Keratinocyte (primary cell): Measurements from ENCODE around the gene SHISA7.

ENCODE experiments used
- EZH2 ChIP-seq: IDR thresholded peaks from one replicate; pipeline ENCODE4 v1.6.1; 2012; ENCODE audit warnings: inconsistent platforms, mild to moderate bottlenecking, low read length, moderate library complexity
- TF ChIP-seq, protein P1 (sequence below), 3 experiments: IDR thresholded peaks in 1 of 3; conservative IDR thresholded peaks in 1 of 3; optimal IDR thresholded peaks in 1 of 3; 2 replicates in 2 of 3; 3 replicates in 1 of 3; pipeline versions ENCODE3 to v1.5.1; 2011; ENCODE audit warnings: low read length in 3 of 3, mild to moderate bottlenecking in 3 of 3, moderate library complexity in 2 of 3, control low read depth in 1 of 3, inconsistent platforms in 1 of 3; ENCODE audit not compliant: insufficient read depth in 2 of 3; ENCODE audit errors: extremely low read depth in 1 of 3

DNA sequence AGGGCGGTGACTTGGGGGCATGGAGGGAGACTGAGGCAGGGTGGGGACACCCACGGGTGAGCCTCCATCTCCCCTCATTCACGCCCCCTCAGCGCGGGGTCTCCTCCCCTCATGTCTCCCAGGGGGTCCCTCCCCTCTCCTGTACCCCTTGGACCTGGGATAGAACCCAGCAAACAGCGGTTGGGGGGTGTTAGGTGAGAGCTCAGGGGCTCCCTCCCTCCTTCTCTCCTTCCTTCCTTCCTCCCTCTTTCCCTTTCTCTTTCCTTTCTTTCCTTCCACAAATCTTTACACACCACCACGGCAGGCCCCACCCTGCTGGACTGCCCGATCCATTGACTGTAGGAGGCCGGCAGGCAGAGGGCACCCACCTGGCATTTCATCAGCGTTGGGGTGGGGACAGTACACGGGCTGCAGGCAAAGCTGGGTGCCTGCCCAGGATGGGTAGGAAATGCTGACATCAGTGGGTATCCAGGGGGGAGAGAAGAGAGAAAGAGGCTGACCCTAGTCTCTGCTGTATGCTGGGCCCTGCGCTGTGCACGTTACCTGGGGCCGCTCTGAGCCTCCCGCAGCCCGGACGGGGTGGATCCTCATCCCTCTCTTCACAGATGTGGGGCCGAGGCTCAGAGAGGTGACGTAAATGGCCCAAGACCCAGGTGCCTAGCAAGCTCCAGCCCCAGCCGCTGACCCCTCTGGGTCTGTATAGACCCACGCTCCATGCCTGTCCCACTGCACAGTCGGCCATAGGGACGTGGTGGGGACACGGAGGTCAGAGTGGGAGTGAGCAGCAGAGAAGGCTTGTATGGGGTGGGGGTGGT lies 48.7 kb upstream of the SHISA7 start:
- TF ChIP-seq, protein P1, sequence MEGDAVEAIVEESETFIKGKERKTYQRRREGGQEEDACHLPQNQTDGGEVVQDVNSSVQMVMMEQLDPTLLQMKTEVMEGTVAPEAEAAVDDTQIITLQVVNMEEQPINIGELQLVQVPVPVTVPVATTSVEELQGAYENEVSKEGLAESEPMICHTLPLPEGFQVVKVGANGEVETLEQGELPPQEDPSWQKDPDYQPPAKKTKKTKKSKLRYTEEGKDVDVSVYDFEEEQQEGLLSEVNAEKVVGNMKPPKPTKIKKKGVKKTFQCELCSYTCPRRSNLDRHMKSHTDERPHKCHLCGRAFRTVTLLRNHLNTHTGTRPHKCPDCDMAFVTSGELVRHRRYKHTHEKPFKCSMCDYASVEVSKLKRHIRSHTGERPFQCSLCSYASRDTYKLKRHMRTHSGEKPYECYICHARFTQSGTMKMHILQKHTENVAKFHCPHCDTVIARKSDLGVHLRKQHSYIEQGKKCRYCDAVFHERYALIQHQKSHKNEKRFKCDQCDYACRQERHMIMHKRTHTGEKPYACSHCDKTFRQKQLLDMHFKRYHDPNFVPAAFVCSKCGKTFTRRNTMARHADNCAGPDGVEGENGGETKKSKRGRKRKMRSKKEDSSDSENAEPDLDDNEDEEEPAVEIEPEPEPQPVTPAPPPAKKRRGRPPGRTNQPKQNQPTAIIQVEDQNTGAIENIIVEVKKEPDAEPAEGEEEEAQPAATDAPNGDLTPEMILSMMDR (optimal IDR thresholded peaks at IDR 0.05 in 1 of 3, IDR thresholded peaks at IDR 0.05 in 1 of 3, conservative IDR thresholded peaks at IDR 0.05 in 1 of 3; ENCODE audit: extremely low read depth in 1 of 3, insufficient read depth in 2 of 3, low read length in 3 of 3): no peak
- TF ChIP-seq EZH2: no peak
